Measurements from ENCODE around the gene TOP3A. TPM values are rescaled to one million over a fixed set of nuclear protein-coding genes. Genes with fewer than 3 reads are reported as not detected.

The TOP3A gene
- total and polyA plus RNA-seq, 2 of the 13 experiments (the other 11 are each of a cell fraction or from before 2014, with no cell fraction given) = 16.9 to 36.8 TPM

- TF ChIP-seq ZNF709 (CRISPR knock-in tag; IDR thresholded peaks at IDR 0.05) (peak; percentile 48; the same call in 1 of the 2 replicates), CTCF (CRISPR knock-in tag; IDR thresholded peaks at IDR 0.05) (no peak), REXO4 (CRISPR knock-in tag; IDR thresholded peaks at IDR 0.05; ENCODE audit: borderline replicate concordance) (0 out of 2 replicates have a peak, but pooled peaks have one; percentile 60), CBX5 (CRISPR knock-in tag; IDR thresholded peaks at IDR 0.05; ENCODE audit: borderline replicate concordance) (0 out of 2 replicates have a peak, but pooled peaks have one; percentile 5), HCFC1 (IDR thresholded peaks at IDR 0.05; ENCODE audit: low read depth, low read length) (no peak), MED1 (CRISPR knock-in tag; IDR thresholded peaks at IDR 0.05) (no peak), KDM5B (CRISPR knock-in tag; IDR thresholded peaks at IDR 0.05; ENCODE audit: borderline replicate concordance) (peak; percentile 71; the same call in 1 of the 2 replicates), TFDP1 (CRISPR knock-in tag; IDR thresholded peaks at IDR 0.05; ENCODE audit: borderline replicate concordance) (0 out of 2 replicates have a peak, but pooled peaks have one; percentile 20), ARNT (IDR thresholded peaks at IDR 0.05) (no peak), ELF3 (CRISPR knock-in tag; IDR thresholded peaks at IDR 0.05) (no peak; the same call in 1 of the 2 replicates), ZNF841 (CRISPR knock-in tag; IDR thresholded peaks at IDR 0.05; ENCODE audit: borderline replicate concordance) (no peak), TMF1 (CRISPR knock-in tag; IDR thresholded peaks at IDR 0.05; ENCODE audit: low read depth) (peak; percentile 61; the same call in 1 of the 2 replicates), SOX5 (CRISPR knock-in tag; IDR thresholded peaks at IDR 0.05; ENCODE audit: borderline replicate concordance) (no peak), HNRNPUL1 (IDR thresholded peaks at IDR 0.05; ENCODE audit: low read depth, low read length) (no peak), PLSCR1 (CRISPR knock-in tag; IDR thresholded peaks at IDR 0.05; ENCODE audit: borderline replicate concordance) (no peak), MXD4 (CRISPR knock-in tag; IDR thresholded peaks at IDR 0.05) (no peak), KDM2A (CRISPR knock-in tag; IDR thresholded peaks at IDR 0.05; ENCODE audit: borderline replicate concordance, low read depth) (peak; percentile 16; the same call in 1 of the 2 replicates), CAMTA2 (CRISPR knock-in tag; IDR thresholded peaks at IDR 0.05; ENCODE audit: borderline replicate concordance) (no peak), ISX (CRISPR knock-in tag; conservative IDR thresholded peaks at IDR 0.05) (no peak), GPBP1L1 (CRISPR knock-in tag; IDR thresholded peaks at IDR 0.05) (no peak), CREBL2 (CRISPR knock-in tag; IDR thresholded peaks at IDR 0.05; ENCODE audit: borderline replicate concordance) (peak; percentile 27; the same call in 1 of the 2 replicates), TGIF2 (CRISPR knock-in tag; IDR thresholded peaks at IDR 0.05) (peak; percentile 13; the same call in 1 of the 2 replicates), SIN3B (IDR thresholded peaks at IDR 0.05; ENCODE audit: low read length) (no peak), CC2D1A (CRISPR knock-in tag; IDR thresholded peaks at IDR 0.05) (no peak), SRY (CRISPR knock-in tag; IDR thresholded peaks at IDR 0.05) (no peak; the same call in 1 of the 2 replicates), WIZ (CRISPR knock-in tag; IDR thresholded peaks at IDR 0.05) (no peak), ZNF121 (CRISPR knock-in tag; IDR thresholded peaks at IDR 0.05) (no peak)
Observed at GRCh38 chr17:18258356-18259038, 56.3 kb downstream of the TOP3A start, which contains the start of gene FLII (continued).

Measured in HepG2 (cell line).